OCI-LY1 (cell line): Measurements from ENCODE around the gene CCDC102B.

Source experiments
- H2AFZ ChIP-seq: fragments of 200-600 bp; sonication (generic), shearing (Covaris generic); 2 replicates; pipeline ENCODE4 v1.6.0; 2014; ENCODE audit warnings: antibody characterized with exemption, mild to moderate bottlenecking, low read length
- H3F3A ChIP-seq: fragments of 200-600 bp; sonication (generic), shearing (Covaris generic); 2 replicates; pipeline ENCODE4 v1.6.0; 2014; ENCODE audit warnings: mild to moderate bottlenecking, antibody characterized with exemption, low read length, moderate library complexity; ENCODE audit not compliant: insufficient read depth
- H3K27ac ChIP-seq: fragments of 200-600 bp; sonication (generic); 2 replicates; pipeline ENCODE4 v1.5.1; 2014; ENCODE audit warnings: low read length, mixed run types, mild to moderate bottlenecking, low read depth; ENCODE audit not compliant: poor library complexity, severe bottlenecking
- H3K27me3 ChIP-seq: fragments of 200-600 bp; sonication (generic); 2 replicates; pipeline ENCODE4 v1.6.0; 2014; ENCODE audit warnings: antibody characterized with exemption, mild to moderate bottlenecking, low read length, moderate library complexity; ENCODE audit not compliant: insufficient read depth
- H3K36me3 ChIP-seq: fragments of 200-600 bp; sonication (generic); 2 replicates; pipeline ENCODE4 v1.6.1; 2014; ENCODE audit warnings: mild to moderate bottlenecking, antibody characterized with exemption, low read length, moderate library complexity, mixed read lengths; ENCODE audit not compliant: insufficient read depth
- H3K4me1 ChIP-seq: fragments of 200-600 bp; sonication (generic); 2 replicates; pipeline ENCODE4 v1.5.1; 2014; ENCODE audit warnings: mild to moderate bottlenecking, low read length, moderate library complexity; ENCODE audit not compliant: insufficient read depth, severe bottlenecking
- H3K4me2 ChIP-seq: fragments of 200-600 bp; sonication (generic), shearing (Covaris generic); 2 replicates; pipeline ENCODE4 v1.6.1; 2014; ENCODE audit warnings: low read length
- H3K4me3 ChIP-seq: fragments of 200-600 bp; sonication (generic); 2 replicates; pipeline ENCODE4 v1.5.1; 2014; ENCODE audit warnings: low read length, low read depth, mild to moderate bottlenecking, mixed read lengths; ENCODE audit not compliant: poor library complexity, severe bottlenecking
- H3K79me2 ChIP-seq: fragments of 200-600 bp; shearing (Covaris generic); 2 replicates; pipeline ENCODE4 v1.6.1; 2016; ENCODE audit warnings: mixed run types, low read length, mixed read lengths; ENCODE audit not compliant: insufficient read depth
- H3K9ac ChIP-seq: fragments of 200-600 bp; sonication (generic), shearing (Covaris generic); 2 replicates; pipeline ENCODE4 v1.6.1; 2014; ENCODE audit warnings: mild to moderate bottlenecking, low read length, mixed read lengths
- H3K9me2 ChIP-seq: fragments of 200-600 bp; sonication (generic), shearing (Covaris generic); 2 replicates; pipeline ENCODE4 v1.6.1; 2014; ENCODE audit warnings: low read depth, mild to moderate bottlenecking, low read length, mixed read lengths
- H3K9me3 ChIP-seq: fragments of 200-600 bp; shearing (Covaris generic); 2 replicates; pipeline ENCODE4 v1.6.1; 2014; ENCODE audit warnings: low read length, mixed read lengths
- H4K20me1 ChIP-seq: fragments of 200-600 bp; sonication (generic), shearing (Covaris generic); 2 replicates; pipeline ENCODE4 v1.6.0; 2016; ENCODE audit warnings: mild to moderate bottlenecking, low read length; ENCODE audit not compliant: insufficient read depth
- CTCF ChIP-seq: fragments of 200-600 bp; sonication (generic), shearing (Covaris generic); IDR thresholded peaks from 2 replicates; pipeline ENCODE4 v1.5.1; 2017; ENCODE audit warnings: mild to moderate bottlenecking, antibody characterized with exemption, low read length, moderate library complexity, mixed read lengths
- EZH2 ChIP-seq: fragments of 200-600 bp; sonication (generic), shearing (Covaris generic); IDR thresholded peaks from 2 replicates; pipeline ENCODE4 v1.8.0; 2017; ENCODE audit warnings: borderline replicate concordance, mixed run types, mild to moderate bottlenecking, antibody characterized with exemption, low read length, moderate library complexity, mixed read lengths

CCDC102B gene

GRCh38 chr18:68992719-68993482, 195.0 kb downstream of the CCDC102B start:
- Histone ChIP-seq H2AFZ (no peak overlapping the region), H3K27ac (no peak overlapping the region)

GRCh38 chr18:68995675-68996074, 197.8 kb downstream of the CCDC102B start:
- Histone ChIP-seq H3K4me1 (no peaks in the 10 kb centered on the region), H3K9me3 (no peaks in the 10 kb centered on the region), H3F3A (no peaks in the 10 kb centered on the region), H2AFZ (no peak overlapping the region), H3K9me2 (no peaks in the 10 kb centered on the region), H3K9ac (no peak overlapping the region), H3K4me2 (no peak overlapping the region), H4K20me1 (no peaks in the 10 kb centered on the region), H3K79me2 (no peaks in the 10 kb centered on the region), H3K4me3 (no peak overlapping the region), H3K27ac (no peak overlapping the region), H3K27me3 (no peaks in the 10 kb centered on the region), H3K36me3 (no peaks in the 10 kb centered on the region)
- TF ChIP-seq CTCF (no peak), EZH2 (no peak)

More at GRCh38 chr18:68992719-68993482, 195.0 kb downstream of the CCDC102B start:
- no peaks in the 10 kb centered on the region for H3K36me3 ChIP-seq
- H3K4me1 ChIP-seq = no peaks in the 10 kb centered on the region
- H3K27me3 ChIP-seq = no peaks in the 10 kb centered on the region
- H3K4me2 ChIP-seq = no peak overlapping the region
- no peak overlapping the region for H3K9ac ChIP-seq
- H3F3A ChIP-seq = no peaks in the 10 kb centered on the region
- TF ChIP-seq CTCF (no peak), EZH2 (no peak)
- no peaks in the 10 kb centered on the region for H3K9me2 ChIP-seq
- no peaks in the 10 kb centered on the region for H3K9me3 ChIP-seq
- no peaks in the 10 kb centered on the region for H3K79me2 ChIP-seq
- H4K20me1 ChIP-seq = no peaks in the 10 kb centered on the region
- no peak overlapping the region for H3K4me3 ChIP-seq

- Histone ChIP-seq H3K4me3 (no peak overlapping the region), H3K36me3 (no peaks in the 10 kb centered on the region), H3K9me3 (no peaks in the 10 kb centered on the region), H3K4me2 (no peak overlapping the region), H3K4me1 (no peaks in the 10 kb centered on the region), H3K79me2 (no peaks in the 10 kb centered on the region), H3K27ac (no peak overlapping the region), H3K9me2 (no peaks in the 10 kb centered on the region), H3K9ac (no peak overlapping the region), H3F3A (no peaks in the 10 kb centered on the region), H4K20me1 (no peaks in the 10 kb centered on the region), H2AFZ (no peak overlapping the region), H3K27me3 (no peaks in the 10 kb centered on the region)
- TF ChIP-seq CTCF (no peak), EZH2 (no peak)
These were observed 200.0 kb downstream of the CCDC102B start for GRCh38 chr18:68997845-68998244.
